Measurements from ENCODE around the gene ATP8B1.

DNA sequence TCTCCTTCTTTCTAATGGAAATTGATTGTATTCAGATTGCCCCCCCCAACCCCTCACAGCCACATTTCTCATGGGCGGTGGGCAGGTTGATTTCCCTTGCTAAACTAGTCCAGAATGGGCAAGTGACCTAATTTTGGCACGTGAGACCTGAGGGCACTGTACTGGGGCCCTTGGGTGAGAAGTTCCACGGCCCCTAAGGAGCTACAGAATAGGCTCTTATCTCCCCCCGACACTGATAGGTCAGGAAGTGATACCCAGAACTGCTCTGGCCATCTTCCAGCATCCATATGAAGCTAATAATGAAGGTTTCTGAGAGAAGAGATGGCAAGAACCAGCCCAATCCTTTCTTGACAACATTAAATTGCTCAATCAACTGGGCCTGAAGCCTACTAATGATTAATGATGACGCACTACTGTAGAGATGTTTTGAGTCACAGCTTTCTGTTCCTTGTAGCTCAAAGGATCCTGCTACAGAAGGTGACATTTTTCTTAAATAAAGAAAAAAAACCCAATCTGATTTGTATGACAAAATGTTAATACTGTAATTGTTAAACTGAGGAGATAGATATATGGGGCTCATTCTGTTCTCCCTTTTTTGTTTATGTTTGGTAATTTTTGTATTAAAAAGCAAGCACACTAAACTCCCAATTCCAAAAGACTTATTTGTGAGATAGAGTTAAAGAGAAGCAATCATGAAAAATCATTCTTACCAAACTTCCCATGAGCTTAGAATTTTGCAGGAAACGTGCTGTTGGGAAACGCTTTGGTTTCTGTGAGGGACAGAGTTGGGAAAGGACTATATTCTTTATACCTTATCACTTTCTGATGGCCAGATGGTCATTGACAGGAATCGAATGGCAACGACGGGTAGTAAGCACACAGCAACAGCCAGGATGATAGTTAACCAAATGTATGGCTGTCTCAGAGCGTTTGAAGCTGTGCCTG lies 153.3 kb downstream of the ATP8B1 start:
- TF ChIP-seq, protein P1, sequence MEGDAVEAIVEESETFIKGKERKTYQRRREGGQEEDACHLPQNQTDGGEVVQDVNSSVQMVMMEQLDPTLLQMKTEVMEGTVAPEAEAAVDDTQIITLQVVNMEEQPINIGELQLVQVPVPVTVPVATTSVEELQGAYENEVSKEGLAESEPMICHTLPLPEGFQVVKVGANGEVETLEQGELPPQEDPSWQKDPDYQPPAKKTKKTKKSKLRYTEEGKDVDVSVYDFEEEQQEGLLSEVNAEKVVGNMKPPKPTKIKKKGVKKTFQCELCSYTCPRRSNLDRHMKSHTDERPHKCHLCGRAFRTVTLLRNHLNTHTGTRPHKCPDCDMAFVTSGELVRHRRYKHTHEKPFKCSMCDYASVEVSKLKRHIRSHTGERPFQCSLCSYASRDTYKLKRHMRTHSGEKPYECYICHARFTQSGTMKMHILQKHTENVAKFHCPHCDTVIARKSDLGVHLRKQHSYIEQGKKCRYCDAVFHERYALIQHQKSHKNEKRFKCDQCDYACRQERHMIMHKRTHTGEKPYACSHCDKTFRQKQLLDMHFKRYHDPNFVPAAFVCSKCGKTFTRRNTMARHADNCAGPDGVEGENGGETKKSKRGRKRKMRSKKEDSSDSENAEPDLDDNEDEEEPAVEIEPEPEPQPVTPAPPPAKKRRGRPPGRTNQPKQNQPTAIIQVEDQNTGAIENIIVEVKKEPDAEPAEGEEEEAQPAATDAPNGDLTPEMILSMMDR (IDR thresholded peaks at IDR 0.05), result no peak
- TF ChIP-seq POLR2AphosphoS5 (IDR thresholded peaks at IDR 0.05), result no peak

Data from stomach (tissue), 4 donors.